NCI-H69 (cell line): Measurements from ENCODE around the gene RUNX1.
"Not testable (repeated sequence)": the region's sequence is repeated elsewhere in the genome, so short reads cannot be mapped to it uniquely, and the experiment has no call there.

Source experiments
- DNase-seq: peaks from one replicate; lab custom pipeline; 2025; lab: John Stamatoyannopoulos, UW

The RUNX1 gene

DNA sequence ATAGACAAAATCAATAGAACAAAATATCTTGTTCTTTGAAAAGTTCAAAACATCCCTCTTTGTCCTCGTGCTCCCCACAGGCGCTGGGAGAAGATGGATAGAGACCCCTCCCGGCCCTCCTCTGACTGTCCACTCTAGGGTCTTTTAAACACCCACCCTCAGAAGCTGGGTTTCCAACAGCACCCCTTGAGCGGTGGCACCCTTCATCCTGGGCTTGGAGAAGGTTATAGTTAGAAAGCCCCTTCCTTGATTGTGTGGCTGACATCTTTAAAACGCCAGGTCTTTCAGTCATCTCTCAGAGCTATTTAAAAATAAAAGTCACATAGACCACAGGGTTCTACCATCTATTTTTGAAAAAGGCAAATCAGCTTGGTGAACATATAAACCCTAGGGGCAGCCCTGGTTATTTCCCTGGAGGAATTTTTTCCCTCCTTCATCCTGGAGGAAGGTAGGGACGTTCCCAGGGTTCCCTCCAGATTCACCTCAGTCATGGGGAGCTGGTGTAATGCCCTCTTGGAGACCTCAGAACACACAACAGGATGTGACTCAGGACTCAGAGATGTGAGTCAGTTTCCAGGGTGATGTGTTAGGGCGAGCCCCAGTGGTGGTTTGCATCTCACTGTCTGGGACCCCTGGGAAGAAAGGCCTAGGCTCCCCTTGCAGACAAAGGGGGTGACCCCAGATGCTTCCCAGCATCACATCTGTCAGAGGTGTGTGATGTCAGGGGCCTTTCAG lies 241.8 kb downstream of the RUNX1 start:
- DNase-seq, result peak; percentile 14

DNA sequence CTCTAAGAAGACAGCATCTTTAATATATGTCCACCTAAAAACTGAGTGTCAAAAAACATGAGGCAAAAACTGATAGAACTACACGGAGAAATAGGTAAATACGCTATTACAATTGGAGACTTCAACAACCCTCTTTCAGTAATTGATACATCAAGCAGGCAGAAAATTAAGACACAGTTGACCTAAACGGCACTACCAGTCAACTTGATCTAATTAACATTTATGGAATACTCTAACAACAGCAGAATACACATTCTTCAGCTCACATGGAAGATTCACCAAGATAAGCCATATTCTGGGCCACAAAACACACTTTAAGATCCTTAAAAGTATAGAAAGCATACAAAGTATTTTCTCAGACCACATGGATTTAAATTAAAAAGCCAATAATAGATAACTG lies 242.7 kb downstream of the RUNX1 start:
- no peak for DNase-seq

DNA sequence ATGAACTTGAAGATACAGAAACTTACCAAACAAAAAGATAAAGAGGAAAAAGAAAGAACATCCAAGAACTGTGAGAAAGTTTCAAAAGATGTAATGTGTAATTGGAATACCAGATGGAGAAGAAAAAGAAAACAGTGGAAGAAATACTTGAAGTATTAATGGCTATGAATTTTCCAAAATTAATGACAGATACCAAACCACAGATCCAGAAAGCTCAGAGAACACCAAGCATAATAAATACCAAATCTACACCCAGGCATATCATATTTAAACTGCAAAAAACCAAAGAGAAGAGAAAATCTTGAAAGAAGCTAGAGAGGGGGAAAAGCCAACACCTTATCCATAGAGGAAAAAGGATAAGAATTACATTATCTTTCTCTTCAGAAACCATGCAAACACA lies 243.9 kb downstream of the RUNX1 start:
- DNase-seq, result no peak

DNA sequence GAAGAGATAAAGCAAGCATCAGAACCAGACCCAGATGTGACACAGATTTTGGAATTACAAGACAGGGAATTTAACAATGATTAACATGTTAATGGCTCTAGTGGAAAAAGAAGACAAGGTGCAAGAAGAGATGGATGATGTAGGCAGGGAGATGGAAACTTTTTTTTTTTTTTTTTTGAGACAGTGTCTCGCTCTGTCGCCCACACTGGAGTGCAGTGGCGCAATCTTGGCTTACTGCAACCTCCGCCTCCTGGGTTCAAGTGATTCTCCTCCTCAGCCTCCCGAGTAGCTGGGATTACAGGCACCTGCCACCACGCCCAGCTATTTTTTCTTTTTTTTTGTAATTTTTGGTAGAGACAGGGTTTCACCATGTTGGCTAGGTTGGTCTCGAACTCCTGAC lies 244.5 kb downstream of the RUNX1 start:
- DNase-seq, result not testable (repeated sequence)

DNA sequence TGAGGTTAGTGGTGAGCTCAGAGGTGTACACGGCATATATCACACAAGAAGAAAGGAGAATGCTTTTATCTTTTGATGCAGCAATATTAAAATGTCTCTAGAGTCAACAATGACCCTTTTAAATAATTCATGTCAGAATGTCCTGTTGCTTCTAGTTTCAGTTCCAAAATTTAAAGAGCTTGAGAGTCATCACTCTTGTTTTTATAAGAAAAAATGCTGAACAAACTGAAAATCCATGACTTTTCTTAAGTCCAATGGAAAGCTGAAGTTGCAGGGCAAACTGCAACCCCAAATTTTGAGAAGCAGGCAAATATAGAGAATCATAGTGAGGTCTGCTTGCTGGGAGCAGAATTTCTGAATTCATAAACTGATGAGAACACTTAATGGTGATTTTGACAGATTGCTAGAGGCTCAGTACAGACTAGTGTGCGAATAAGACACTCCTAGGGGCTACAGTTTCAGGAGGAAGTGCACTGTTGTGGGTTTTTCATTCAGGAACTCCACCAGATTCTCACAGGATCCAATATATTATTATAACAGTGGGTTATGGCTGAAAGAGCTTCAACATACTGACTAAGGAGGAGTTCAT lies 245.2 kb downstream of the RUNX1 start:
- DNase-seq, result no peak

DNA sequence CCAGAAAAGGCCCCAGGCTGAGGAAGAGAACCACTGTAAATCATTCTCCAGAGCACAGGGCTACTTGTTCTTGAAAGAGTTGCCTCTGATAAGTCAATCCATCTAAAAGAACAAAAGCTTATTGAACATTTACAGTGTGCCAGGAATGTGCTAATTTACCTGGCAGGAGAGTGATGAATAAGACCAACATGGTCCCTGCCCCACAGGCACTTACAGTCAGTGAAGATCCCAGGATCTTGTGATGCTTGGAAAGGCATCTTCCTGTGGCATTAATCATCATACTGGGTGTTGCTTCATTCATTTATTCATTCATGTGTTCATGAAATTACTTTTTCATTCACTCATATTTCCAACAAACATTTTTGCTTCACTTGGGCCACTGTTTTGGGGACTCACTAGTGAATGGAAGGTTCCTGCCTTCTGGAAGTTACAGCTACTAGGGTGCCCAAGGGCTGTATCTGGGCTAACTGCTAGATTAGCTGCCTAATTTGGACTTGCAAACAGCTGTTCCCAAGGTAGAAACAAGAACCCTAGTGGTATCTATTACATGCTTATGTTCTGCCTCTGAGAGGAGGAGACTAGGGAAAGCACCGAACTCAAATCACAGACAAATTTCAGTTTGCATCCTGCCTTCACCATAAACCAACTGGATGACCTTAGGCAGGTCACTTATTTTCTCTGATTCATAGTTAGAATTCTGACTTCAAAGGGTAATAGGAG lies 246.8 kb downstream of the RUNX1 start:
- no peak for DNase-seq

DNA sequence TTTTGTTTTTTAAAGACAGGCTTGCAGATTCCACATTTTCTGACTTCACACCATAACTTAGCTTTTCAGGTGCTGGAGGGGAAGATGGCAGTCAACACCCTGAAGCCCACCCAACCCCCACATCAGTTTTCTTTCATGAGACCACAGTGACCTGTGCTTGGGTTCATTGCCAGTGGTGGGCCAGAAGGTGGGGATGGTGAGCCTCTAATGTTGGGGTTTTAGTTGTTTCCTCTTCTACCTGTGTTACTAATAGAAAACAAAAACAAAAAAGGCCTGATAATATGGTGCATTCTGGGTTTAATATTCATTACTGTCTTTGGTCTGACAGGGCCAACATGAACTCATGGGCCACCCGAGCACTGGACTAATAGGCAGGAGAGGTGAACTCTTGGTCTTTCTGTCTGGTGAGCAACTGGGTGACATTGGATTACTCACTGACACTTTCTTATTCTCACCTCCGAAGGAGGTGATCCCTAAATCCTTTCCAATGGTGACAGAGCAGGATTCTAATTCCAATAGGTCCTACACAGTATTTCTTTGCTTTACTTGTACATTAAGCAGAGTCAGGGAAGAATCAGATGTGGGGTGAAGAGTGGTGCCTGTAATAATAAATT lies 247.5 kb downstream of the RUNX1 start:
- DNase-seq, result peak; percentile 43

DNA sequence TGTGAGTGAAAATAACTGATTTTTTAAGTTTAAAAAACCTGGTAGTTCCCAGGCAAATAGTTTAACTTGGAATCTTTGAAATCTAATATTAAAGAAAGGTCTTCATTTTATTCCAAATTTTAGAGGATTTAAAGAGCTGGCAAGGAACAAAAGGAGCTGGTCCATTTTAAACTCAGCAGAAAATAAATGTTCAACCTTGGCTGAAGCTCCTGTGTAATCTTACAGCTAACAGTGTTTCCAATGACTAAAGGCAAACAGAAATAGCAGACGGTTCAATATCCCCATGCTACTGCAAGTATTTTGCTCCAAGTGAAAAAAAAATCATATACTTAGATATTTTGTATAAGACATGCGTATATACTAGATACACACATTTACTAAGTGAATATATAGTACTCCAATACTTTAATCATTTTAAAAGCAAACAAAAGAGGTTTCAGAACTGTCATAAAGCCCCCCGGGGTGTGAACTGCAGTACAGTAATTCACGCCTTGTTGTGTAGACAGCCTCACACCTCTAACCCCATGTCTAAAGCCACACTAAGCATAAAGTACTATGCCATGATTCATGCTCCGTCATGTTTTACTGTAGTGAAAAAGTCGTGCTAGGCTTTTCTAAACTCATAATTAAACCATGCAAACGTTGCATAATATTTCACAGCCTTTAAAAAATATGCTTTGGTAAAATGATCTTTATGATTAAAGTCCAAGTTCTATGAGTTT lies 248.1 kb downstream of the RUNX1 start:
- DNase-seq, result peak; percentile 20

DNA sequence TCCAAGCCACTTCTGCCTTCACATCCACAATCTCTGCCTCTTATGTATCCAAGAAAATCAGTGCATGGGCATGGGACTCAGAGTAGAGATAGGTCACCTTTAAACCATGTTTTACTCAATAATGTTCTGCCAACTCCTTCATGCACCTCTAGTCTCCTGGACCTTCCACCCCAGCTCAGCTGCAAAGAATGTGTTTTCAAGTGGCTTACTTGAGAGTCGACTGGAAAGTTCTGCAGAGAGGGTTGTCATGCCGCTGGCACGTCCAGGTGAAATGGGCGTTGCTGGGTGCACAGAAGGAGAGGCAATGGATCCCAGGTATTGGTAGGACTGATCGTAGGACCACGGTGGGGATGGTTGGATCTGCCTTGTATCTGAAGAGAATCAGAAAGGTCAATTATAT lies 250.0 kb downstream of the RUNX1 start:
- DNase-seq, result no peak

DNA sequence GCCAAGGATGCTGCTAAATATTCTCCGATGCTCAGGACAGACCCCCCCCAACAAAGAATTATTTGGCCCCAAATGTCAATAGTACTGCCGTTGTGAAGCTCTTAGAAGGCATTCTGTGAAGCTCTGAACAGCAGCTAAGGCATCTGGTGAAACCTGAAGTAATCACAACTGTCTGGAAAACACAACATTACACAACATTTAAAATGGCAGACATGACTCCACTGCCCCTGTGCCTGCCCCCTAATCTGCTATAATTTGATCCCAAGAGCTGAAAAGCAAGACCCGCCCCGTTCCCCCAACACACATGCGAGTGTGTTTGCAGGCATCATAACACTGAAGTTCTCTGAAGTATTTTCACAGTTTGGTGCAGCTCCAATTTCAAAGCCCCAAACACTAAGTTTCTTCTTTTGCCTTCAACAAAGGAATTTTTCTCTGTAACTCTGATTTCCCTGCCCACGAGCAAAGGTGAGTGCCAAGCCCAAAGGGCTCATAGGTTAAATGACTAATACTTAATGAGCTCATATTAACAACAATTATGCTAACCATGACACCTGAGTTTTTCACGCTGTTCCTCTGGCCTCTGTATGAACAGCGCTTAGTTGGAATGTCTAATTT lies 251.1 kb downstream of the RUNX1 start:
- no peak for DNase-seq

DNA sequence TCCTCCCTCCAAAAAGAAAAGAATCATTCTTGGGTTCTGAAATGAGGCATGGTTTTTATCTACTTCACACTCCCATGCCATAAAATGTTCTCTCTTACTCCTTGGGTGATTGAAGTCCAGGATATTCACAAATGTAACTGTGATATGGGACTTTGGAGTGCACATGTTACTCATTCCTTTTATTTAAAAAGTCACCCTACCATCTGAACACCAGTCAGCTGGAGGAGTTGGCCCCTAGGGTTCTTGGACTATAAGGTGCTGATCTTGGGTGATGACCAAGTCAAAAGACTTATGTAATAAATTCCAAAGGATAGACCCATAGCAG lies 251.9 kb downstream of the RUNX1 start:
- no peak for DNase-seq

DNA sequence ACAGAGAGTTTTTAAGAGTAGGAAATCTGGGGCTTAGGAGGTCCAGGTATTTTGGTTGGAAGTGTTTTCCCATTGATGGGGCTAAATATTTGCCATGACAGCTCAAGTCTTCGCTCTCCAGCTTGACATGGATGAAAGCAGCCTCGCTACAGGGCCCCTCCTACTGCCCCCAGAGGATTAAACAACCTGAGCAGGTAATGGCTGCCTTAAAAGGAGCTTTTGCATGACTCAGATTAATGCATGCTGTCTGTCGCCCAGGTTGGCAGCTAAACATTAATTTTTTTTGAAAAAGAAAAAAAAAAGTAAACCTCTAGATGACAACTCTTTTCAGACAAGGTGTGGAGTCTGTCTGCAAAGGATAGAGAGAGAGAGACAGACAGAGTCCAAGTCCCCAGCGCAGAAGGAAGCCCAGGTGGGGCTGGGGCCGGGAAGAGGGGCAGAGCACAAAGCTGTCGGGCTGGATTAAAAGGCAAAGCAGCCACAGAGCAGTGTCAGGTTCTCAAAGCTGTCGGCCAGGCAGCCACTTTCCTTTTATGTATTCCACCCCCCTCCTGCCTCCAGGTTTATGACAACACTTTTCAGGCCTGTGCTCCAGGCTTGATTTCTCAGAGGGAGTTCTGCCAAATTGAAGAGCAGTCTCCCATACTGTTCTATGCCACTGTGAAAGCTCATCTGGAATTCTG lies 252.4 kb downstream of the RUNX1 start:
- DNase-seq, result peak; percentile 39

DNA sequence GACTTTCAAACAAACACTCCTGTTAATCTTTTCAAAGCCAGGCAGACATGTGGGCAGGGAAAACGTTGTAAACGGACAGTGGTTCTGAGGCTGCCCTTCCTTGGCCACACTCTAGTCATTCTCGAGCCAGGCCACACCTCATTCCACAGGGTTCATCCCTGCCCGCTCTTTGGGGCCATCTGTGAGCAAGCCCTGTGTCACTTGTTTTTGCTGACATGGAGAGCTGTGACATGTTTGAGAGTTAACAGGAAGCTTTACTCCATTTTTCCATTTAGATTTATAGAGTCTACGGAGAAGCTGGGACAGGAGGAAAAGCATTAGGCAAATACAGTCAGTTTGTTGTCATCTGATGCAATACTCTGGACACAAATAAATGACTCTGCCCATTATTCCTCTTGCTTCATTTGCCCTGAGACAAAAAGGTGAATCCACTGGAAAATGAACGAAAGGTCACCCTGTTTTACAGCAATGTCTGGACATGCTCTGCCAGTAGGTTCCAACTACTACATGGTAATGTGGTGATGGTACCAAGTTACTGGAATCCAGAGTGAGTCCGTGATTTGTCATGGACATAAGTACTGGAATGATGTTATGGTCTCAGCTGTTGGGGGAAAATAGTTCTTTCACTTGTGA lies 253.4 kb downstream of the RUNX1 start:
- no peak for DNase-seq

DNA sequence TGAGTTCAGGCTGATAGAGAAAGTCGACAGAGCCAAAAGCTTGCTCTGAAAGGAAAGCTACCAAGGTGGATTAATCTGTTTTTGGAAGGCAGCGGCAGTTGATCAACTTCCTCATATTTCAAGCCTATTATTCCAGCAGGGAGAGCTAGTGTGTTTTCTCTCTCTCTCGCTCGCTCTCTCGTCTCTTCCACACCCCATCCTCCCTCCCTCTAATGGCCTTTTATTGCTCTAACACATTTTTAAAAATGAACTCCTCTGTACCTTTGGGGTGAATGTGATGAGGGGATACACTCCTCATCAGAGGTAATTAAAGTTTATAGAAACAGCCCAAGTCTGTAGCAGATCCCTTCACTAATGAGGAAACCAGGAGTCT lies 253.9 kb downstream of the RUNX1 start:
- peak; percentile 34 for DNase-seq

DNA sequence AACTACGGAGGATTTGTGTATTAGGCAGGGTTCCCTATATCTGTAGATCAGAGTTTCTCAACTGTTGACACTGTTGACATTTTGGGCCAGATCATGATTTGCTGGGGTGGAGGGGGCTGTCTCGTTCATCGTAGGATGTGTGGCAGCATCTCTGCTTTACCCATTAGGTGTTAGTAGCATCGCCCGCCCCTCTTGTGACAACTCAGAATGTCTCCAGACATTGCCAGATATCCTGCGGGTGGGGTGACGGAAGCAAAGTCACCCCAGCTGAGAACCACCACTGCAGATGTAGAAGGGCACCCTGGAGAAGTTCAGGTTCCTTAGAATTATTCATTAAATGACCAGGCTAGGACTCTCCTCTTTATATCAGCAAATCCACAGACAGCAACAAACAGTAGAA lies 254.4 kb downstream of the RUNX1 start:
- no peak for DNase-seq

DNA sequence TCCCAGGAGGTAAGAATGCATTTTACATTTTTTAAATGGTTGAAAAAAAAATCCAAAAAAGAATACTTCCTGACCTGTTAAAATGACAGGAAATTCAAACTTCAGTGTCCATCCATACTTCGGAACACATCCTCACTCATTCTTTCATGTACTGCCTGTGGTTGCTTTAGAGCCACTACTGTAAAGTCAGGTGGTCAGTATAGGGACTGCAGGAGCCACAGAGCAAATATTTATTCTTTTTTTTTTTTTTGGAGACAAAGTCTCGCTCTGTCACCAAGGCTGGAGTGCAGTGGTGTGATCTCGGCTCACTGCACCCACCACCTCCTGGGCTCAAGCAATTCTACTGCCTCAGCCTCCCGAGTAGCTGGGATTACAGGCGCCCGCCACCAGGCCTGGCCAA lies 255.6 kb downstream of the RUNX1 start:
- no peak for DNase-seq

DNA sequence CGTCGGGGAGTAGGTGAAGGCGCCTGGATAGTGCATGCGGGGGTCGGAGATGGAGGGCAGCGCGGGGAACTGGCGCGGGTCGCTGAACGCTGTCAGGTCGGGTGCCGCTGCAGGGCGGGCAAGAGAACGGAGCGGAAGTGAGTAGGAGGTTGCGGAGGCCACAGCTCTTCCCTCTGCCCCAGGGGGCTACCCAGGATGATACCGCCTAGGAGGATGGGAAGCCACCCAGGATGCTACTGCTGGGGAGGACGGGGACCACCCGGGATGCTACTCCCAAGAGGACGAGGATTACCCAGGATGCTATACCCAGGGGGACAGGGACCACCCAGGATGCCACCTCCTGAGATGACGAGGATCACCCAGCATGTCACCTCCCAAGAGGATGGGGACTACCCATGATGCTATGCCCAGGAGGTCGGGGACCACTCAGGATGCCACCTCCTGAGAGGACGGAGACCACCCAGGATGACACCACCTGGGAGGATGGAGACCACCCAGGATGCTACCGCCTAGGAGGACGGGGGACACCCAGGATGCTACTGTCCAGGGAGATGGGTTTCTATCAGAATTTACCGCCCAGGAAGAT lies 256.5 kb downstream of the RUNX1 start:
- no peak for DNase-seq

DNA sequence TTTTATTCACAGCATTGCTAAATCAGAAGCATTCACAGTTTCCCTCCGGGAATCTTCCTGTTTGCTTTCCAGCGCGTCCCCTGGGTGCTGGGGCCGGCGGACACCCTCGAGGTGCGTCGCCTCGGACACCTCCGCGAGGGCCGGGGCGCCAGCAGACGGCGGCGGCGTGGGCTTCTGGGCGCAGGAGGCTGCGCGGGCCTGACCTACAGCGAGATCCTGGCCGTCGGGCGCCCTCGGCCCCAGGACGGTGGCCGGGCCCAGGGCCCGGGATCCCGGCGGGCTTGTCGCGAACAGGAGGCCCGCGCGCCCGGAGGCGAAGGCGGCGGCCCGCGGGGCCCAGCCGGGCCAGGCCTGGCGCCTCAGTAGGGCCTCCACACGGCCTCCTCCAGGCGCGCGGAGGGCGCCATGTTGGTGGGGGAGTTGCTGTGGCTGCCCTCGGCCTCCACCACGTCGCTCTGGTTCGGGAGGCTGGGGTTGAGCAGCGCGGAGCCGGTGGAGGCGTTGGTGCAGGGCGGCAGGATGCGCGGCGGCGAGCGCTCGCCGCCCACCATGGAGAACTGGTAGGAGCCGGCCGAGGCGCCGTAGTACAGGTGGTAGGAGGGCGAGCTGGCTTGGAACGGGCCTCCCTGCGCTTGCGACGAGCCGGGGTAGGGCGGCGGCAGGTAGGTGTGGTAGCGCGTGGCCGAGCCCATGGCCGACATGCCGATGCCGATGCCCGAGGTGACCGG lies 257.2 kb downstream of the RUNX1 start:
- DNase-seq, result no peak

DNA sequence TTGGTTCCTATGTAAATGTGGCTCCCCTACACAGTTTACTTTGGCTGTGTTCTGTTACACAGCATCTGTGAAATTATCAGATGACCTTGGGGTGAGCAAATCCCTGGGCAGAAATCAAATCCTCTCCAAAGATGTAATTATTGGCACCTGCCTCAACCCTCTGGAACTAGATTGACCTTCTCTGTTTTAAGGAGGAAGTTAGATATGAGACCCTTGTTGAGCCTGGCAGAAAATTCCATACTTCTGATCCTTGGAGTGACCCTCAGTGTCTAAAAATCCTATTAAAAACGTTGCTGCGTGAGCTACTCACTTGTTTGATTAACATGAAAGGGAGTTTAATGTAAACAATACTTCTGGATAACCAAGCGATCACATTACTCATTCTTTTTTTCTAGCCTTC lies 258.3 kb downstream of the RUNX1 start:
- peak; percentile 74 for DNase-seq

DNA sequence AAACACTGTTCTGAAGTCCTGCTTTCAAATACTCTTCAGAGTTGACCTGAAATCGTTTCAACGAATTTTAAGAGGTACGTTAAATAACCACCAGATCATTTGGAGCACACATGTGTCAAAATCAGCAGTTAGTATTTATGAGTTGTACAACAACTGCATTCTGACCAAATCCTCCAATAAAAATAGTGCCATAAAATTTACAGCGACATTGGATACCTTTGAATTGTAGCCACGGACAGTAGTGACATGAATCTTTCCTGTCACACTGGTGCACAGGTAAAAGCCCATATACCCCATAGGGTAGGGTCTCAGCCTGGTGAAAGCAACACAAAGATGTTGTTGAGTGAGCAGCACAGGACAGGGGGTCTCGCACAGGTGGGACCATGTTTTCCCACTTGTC lies 258.8 kb downstream of the RUNX1 start:
- peak; percentile 47 for DNase-seq
